HG03521 (cell line): ENCODE measurements around the gene FLNB.

Experiments
- ATAC-seq: cut with Tn5 transposase; IDR thresholded peaks from one replicate; pipeline ENCODE4 v1.9.1; 2021; ENCODE audit warnings: mild to moderate bottlenecking, moderate library complexity; ENCODE audit not compliant: unreplicated experiment

The FLNB gene

DNA sequence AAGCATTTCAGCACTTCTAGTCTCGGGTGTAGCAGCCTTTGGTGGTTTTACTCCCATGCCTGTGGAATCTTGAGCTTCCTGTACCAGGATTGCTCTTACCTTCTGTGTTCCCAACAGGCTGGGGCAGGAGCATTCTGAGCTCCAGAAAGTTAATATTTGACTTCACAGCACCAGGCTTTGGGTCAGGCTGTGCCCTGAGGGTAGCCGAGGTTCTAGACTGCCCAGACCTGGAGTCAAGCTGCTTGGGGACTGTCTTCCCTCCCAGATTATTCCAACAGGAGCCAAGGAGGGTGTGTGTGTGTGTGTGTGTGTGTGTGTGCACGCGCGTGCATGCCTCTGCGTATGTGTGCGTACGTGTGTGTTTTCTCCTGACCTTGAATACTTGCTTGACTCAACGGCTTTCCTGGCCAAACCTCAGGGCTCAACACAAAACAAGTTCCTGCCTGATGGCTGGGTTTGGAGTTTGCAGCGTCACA, 94.8 kb downstream of the FLNB start:
- no peak for ATAC-seq

DNA sequence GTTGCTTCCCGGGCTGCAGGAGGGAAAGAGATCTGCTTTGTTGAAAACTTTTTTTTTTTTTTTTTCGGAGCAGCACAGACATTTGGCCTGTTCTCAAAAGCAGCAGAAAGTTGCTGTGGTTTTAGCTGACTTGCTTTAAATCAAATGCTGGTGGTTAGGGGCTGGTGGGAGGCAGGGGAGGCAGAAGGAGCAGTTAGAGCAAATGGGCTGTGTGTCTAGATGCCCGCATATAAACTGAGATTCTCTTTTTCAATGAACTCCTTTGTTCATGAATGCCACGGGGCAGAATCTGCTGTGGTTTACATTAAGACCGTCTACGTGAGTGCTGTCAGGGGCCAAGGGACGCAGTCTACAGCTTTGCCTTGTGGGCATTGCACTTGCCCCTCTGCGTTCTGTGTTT, 95.9 kb downstream of the FLNB start:
- ATAC-seq, result no peak

GRCh38 chr3:58104712-58105111, 96.5 kb downstream of the FLNB start:
- no peak for ATAC-seq

GRCh38 chr3:58105196-58105595, 97.0 kb downstream of the FLNB start:
- ATAC-seq, result no peak

DNA sequence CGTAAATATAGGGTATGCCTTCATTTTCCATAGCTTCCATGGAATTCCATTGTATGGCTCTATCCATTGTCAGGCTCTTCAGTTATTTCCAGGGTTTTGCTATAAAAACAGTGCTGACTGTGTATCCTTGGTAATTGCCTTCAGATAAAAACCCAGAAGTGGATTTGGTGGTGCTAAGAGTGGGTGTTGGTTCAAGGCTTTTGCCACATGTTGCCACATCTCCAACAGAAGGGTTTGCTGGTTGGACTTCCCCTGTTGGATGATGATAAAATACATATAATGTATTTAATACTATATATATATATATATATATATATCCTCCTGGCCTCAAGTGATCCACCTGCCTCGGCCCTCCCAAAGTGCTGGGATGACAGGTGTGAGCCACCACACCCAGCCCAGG, 97.8 kb downstream of the FLNB start:
- no peak for ATAC-seq

DNA sequence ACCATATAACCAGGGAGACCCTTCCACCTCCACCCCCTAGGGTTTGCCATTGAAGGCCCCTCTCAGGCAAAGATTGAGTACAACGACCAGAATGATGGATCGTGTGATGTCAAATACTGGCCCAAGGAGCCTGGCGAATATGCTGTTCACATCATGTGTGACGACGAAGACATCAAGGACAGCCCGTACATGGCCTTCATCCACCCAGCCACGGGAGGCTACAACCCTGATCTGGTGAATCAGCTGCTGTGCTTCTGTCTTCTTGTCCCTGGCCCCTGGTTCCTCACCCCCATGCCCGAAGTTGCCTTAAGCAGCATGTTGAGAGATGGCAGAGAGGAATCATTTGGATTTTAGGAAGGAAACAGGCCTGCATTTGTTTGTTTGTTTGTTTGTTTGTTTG, 98.4 kb downstream of the FLNB start:
- no peak for ATAC-seq

- ATAC-seq, result no peak
Measured at GRCh38 chr3:58107597-58107996, 99.4 kb downstream of the FLNB start.

DNA sequence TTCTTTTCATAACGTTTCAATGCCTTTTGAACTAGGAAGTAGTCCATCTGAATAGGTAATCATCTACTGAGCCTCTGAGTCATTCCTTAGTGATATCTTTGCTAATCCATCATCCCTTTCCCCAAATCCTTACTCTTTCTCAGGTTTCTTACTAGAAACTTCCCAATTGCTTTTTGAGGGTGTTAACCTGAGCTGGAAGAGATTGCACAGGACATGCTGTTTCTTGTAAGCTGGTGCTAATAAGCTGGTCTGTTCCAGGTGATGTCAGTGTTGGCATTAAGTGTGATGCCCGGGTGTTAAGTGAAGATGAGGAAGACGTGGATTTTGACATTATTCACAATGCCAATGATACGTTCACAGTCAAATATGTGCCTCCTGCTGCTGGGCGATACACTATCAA, 101.5 kb downstream of the FLNB start:
- ATAC-seq, result no peak

DNA sequence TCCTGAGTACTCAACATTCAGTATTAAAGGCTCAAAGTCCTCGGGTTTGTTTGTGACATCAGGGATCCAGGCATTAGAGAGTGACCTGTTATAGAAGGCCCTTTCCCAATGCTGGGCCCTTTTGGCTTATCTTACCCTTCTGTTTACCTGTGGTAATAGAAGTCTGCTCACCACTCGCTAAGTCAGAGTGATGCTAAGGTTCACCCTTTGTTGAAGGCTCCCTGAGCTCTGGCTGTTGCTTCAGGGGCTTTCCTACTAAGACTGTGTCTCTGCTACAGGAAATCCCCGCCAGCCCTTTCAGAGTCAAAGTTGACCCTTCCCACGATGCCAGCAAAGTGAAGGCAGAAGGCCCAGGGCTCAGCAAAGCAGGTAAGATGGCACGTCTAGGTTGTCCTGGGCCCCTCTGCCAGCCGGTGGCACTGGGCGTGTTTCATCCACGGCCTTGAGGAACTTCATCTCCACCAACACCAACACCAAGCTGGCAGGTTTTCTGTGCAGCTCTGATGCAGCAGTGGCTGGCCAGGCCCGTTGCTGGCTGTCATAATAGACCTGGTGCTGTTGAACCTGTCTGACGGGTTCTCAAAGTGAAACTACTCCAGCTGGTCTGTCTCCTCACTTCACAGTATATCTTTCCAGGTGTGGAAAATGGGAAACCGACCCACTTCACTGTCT, 103.4 kb downstream of the FLNB start:
- no peak for ATAC-seq

GRCh38 chr3:58112185-58112535, 103.9 kb downstream of the FLNB start:
- ATAC-seq, result no peak

GRCh38 chr3:58115175-58115574, 107.0 kb downstream of the FLNB start:
- no peak for ATAC-seq

GRCh38 chr3:58116161-58116955, 108.1 kb downstream of the FLNB start:
- peak; percentile 66 for ATAC-seq

GRCh38 chr3:58116985-58117384, 108.8 kb downstream of the FLNB start:
- ATAC-seq, result no peak

DNA sequence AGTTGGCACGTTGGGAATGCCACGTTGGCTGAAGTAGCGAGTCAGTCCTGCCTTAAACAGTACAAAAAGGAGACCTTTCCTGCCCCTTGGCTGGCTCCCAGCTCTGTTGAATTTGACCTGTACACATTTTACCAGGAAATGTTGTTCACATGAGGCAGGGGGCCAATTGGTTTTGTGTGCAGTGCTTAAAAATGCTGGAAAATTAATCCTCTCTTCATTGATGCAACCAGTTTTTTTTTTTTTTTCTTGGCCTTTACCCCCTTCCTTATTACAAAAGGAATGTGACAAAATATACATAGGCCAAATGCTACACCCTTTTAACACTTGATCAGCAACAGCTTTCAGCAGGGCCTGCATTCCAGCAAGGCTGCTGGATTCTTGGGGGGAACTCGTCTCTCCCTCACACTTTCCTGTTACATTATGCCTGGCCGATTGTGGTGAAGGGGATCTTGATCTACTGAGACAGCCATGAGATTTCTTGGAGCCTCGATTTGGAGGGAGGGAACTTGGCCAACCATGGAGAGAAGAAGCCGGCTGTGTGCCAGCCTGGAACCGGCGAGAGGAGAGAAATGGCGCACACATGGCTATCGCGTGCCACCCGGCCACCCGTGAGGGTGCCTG, 109.4 kb downstream of the FLNB start:
- no peak for ATAC-seq

DNA sequence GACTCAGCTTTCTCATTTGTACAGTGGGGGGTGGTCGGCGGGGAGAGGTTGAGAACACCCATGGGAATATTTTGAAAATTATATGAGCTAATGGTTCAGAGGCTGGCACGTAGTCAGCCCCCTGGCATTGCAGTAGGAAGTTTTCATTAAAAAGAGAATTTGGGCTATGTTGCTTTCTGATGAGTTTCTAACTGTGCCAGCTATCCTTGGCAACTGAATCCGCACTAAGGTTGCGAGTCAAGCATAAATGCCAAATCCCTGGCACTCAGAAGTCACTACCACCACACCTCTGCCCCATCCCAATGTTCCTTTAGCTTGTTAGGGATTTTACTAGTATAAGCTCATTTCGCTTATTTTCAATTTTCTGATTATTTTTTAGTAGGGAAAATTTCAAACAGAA, 111.0 kb downstream of the FLNB start:
- ATAC-seq, result no peak

GRCh38 chr3:58120075-58120812, 112.0 kb downstream of the FLNB start:
- no peak for ATAC-seq

GRCh38 chr3:58121183-58121582, 113.0 kb downstream of the FLNB start:
- ATAC-seq, result no peak

GRCh38 chr3:58122936-58123700, 114.9 kb downstream of the FLNB start:
- ATAC-seq, result no peak

DNA sequence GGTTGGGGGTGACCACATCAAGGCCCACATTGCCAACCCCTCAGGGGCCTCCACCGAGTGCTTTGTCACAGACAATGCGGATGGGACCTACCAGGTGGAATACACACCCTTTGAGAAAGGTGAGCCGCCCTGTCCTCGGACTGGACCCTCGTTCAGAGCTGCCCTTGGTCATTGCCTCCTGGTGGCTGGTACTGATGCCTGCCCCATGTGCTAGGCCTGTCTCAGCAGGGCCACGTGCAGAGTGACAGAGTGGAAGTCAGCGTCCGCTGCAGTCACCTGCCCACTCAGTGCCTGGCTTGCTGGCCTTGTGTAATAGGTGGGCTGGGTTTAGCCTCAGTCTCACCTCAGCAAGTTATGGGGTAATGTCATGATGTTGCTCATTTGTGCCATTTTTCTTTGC, 116.2 kb downstream of the FLNB start:
- no peak for ATAC-seq

DNA sequence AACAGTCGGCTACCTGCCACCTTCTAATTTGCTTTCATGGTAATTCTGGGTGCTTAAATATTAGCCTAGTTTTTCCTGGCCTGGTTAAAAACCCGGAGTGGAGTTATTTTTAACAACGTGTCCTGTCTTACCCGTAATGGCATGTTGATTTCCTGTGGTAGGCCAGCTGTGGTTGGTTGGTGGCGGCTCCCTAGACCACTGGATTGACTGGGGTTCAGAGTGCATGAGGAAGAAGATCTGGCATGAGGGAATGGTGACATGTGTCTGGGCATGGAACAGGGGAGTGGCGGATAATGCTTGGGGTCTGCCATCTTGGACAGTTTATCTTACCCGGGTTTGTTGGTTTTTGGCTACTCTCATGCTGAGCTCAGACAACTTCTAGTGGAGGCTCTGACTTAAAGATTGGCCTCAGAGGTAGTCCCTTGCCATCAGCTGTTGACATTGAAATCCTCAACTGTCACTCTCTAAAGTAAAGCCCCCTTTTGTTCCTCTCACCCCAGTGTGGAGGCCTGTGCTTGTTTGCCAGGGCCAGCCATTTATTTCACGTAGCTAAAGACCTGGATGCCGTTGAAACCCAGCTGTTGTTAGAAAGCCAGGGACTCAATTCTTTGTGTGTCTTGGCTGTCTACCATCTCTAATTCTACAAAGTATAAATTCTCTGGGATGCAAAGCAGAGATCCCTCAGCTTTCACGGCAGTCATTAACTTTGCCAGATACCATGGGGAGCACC, 121.0 kb downstream of the FLNB start:
- ATAC-seq, result no peak
